Kidney glomerular epithelial cell (primary cell): ENCODE data around the gene ARL13B.
"Not testable (repeated sequence)": the region's sequence is repeated elsewhere in the genome, so short reads cannot be mapped to it uniquely, and the experiment has no call there.

ENCODE experiments used
- DNase-seq: peaks from one replicate; lab custom pipeline; 2025; lab: John Stamatoyannopoulos, UW

The ARL13B gene

GRCh38 chr3:93979850-93980676 is at the start of gene ARL13B:
ARL13B (plus strand) TSS chr3:93980155; CDS start chr3:93980424, 269 bp downstream.
- peak; percentile 99 for DNase-seq

DNA sequence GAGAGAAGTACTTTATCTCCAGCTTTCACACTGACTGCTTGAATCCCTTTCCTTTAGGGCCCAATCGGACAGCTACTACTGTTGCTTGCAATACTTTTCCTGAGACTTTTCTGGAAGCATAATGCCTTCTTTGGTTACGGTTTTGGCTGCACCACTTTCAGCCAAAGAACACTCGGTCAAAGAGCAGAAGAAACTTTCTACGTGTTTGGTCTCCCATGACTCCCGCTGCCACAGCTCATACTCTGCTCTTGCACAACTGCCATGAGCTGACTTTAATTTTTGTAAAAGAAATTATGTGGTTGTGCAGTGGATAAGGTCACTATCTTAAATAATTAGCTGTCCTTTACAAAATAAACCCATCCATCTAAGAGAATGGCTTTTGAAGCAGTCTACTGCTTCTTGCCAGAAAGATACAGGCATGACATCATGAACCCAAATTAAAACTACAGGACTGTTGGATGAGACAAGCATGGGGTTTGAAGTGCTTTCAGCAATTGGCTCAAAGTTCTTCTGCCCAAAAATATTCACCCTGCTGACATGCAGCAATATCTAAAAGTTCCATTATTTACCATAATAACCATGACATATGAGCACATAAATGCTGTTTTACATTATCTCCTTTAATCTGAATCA is 48.2 kb upstream of the ARL13B start:
- no peak for DNase-seq

DNA sequence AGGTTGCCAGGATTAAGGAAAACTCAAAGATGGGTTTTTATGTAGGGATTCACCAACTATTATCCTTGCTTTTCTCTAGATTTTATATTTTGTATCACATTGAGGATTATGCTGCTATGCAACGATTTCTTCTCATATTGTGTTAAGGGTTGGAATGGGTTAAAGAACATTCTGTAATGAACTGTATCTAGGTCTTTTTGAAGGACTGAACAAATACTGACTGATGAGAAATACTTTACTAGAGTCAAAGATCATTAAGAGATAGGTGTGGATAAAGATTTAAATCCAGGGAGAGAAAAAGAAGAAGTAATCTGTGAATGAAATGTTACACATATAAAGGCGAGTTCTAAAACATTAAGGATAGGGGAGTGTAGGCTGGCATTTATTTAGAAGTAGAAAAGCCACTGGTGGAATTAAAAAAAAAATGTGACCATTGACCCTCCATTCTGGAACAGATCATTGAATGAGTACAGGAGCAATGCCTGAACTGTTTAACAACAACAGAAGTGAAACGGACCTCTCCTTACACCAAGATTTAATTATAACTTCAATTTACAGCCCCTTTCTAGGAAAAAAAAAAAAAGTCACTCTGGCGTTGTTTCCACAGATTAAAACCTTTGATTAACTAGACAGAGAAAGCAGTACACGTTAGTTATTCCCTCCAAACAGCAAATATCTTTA is 45.4 kb upstream of the ARL13B start:
- DNase-seq: no peak

DNA sequence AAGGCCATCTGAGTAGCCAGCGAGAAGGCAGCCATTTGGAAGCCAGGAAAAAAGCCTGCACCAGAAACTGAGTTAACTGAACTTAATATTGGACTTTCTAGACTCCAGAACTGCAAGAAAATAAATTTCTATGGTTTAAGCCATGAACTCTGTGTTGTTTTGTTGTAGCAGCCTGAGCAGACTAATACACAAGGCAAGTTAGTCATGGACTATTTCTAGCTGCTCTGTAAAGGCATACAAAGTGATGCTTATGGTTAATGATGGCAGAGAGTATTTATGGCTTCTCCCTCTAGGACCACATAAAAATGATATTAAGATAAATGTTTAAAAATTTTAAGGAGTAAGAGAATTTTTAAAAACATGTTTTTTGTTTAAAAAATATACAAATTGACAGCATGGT is 43.4 kb upstream of the ARL13B start:
- DNase-seq: no peak

GRCh38 chr3:93937485-93937884 is 42.5 kb upstream of the ARL13B start:
- not testable (repeated sequence) for DNase-seq

- not testable (repeated sequence) for DNase-seq
Observed at GRCh38 chr3:93949958-93950357, 30.0 kb upstream of the ARL13B start.

DNA sequence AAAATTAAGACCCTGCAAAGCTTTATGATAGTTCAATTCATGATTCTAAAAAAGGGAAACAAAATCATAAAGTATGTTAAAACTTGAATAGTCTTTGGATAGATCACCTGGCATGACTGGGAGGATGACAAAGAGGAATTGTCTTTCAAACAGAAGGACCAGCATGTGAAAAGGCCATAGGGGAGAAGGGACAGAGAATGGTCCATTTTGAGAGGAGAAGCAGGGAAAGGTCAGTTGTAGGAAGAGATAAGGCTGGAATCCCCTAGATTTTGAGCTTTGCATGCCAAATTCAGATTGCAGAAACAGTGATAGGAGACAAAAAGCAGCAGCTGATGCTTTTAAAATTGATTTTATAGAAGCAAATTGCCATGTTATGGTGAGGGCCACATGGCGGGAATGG is 18.9 kb upstream of the ARL13B start:
- no peak for DNase-seq

DNA sequence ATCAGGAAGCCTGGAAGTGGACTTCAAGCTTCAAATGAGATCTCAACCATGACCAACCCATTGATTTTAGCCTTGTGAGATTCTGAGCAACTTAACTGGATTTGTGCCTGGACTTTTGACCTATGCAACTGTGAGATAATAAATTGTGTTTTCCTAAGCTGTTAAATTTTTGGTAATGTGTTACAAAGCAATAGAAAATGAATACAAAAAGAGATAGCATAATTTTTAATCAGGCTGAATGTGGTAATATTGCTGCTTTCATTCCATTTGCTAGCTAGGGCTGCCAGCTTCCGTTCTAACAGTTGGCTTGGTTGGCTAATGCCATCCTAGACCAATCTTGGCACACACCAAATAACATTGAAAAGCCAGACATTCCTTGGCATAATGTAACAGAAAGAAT is 18.5 kb upstream of the ARL13B start:
- no peak for DNase-seq

- no peak for DNase-seq
Observed at GRCh38 chr3:93962798-93963197, 17.2 kb upstream of the ARL13B start.

DNA sequence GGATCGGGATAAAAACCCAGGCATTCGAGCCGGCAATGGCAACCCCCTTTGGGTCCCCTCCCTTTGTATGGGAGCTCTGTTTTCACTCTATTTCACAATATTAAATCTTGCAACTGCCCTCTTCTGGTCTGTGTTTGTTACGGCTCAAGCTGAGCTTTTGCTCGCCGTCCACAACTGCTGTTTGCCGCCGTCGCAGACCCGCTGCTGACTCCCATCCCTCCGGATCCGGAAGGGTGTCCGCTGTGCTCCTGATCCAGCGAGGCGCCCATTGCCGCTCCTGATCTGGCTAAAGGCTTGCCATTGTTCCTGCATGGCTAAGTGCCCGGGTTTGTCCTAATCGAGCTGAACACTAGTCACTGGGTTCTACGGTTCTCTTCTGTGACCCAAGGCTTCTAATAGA is 14.8 kb upstream of the ARL13B start:
- not testable (repeated sequence) for DNase-seq

DNA sequence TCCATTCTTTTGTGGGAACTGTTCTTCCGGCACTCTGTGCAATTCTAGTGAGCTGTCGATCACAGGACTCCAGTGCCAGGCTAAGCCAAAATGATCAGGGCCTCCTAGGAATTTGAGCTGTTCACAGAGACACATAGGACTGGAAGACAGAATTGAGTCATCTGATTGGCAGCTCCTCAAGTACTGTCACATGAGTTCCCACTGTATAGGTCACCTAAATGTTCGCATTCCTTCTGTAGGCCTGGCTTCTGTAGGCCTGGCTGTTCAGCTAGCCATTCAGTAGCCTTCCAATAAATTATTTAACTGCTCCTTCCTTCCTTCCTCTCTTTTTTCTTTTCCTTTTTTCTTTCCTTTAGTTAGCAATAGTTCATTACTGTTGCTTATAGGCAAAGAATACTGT is 10.5 kb upstream of the ARL13B start:
- no peak for DNase-seq

DNA sequence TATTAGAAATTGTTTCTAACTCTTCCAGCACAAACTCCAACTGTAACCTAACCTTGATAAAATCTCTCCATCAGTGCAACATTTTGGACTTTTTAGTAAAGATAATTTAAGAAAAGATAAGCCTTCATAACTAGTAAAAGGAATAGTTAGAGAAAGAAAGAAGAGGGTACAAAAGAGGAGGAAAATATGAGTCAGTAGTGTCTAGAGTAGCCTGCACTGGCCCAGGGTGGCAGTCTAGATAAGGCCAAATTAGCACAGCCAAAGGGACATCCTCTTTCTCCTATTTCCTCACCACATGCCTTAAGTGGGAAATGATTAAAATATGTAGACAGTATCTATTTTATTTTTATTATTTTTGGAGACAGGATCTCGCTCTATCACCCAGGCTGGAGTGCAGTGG is 10.0 kb upstream of the ARL13B start:
- no peak for DNase-seq

- peak; percentile 71 for DNase-seq
Observed at GRCh38 chr3:93973131-93974126, 6.5 kb upstream of the ARL13B start, which contains the start of gene PROS1. PROS1 (minus strand) TSS chr3:93973896; CDS start chr3:93973749, 147 bp downstream.

GRCh38 chr3:93981649-93982048 is 1.7 kb downstream of the ARL13B start:
- no peak for DNase-seq

DNA sequence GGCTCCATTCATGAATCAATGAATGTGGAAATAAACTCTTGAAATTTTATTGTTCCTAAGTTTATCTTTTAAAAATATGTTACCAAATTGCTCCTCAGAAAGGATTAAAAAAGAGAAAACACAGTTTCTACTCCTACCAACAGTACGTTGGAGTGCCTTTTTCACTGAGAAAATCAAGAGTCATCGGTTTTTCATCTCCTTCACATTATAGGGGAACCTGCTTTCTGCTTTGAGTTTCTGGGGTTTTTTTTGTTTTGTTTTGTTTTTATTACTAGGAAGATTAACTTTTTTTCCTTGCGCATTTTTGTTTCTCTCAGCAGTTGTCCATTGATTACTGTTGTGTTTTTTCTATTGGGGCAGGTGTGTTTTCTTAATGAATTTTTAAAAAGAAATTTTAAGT is 3.5 kb downstream of the ARL13B start:
- DNase-seq: no peak

DNA sequence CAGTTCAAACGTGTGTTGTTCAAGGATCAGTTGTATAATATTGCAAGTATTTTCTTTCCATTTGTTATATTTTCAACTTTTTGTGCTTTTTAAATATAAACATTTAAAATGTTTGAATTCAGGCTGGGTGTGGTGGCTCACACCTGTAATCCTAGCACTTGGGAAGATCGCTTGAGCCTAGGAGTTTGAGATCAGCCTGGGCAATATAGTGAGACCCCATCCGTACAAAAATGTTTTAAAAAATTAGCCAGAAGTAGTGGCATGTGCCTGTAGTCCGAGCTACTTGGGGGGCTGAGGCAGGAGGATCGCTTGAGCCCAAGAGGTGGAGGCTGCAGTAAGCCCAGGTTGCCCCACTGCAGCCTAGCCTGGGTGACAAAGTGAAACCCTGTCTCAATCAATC is 4.7 kb downstream of the ARL13B start:
- no peak for DNase-seq

DNA sequence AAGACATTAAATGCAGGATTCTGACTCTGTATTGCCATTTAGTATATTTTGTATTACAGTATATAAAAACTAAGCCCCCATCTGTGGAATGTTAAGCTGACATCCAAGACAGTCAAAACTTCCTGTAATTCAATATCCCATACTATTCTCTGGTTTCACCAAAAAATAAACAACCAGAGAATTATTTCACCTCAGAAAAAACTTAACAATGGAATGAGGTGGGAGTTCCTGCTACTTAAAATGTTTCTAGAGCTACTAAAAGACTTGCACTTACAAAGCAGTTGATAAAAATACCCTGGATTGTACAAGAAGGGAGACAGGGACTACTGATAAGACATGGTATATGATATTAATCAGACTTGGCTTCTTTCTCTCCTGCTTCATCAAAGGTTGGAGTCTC is 8.3 kb downstream of the ARL13B start:
- peak; percentile 33 for DNase-seq

DNA sequence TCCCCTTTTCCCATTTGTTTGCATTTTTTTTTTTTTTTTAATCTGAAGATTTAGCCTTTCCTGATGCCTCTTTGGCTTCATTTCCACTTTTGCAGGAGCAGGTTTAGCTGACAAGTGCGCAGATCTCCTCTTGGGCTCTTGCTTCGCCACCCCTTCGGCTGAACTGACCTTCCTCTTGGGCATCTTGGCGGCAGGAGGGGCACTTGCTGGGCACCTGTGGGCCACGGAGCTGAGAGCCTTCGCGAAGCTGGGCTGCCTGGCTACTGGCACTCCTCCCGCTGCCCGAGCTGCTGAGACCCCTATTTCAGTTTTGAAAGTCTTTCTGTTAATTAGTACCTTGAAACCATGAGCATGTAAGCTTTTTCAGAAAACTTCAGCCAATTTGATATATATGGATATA is 8.8 kb downstream of the ARL13B start:
- DNase-seq: no peak

DNA sequence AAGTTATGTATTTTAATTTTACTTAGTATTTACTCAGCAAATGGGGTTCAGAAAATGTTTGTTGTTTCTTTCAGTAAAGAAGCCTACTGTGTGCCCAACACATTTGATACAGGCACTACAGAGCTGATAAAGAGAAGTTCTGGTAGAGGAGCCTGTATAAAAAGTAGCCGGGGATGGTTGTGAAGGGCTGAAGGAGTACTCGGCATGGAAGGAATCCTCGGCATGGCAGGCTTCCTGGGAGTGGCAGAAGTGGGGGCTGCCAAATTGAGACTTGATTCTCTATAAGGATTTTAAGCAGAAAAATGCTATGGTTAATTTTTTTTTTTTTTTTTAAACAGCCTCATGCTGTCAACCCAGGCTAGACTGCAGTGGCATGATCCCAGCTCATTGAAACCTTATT is 9.3 kb downstream of the ARL13B start:
- peak; percentile 25 for DNase-seq

- no peak for DNase-seq
Observed at GRCh38 chr3:93991631-93992030, 11.7 kb downstream of the ARL13B start.

GRCh38 chr3:93992207-93992606 is 12.3 kb downstream of the ARL13B start:
- DNase-seq: no peak

GRCh38 chr3:93994056-93994455 is 14.1 kb downstream of the ARL13B start:
- no peak for DNase-seq
